ENCODE results near the gene HRK.
A peak's percentile ranks its signal among the peaks of the same experiment; 100 is the strongest.

HRK gene

DNA sequence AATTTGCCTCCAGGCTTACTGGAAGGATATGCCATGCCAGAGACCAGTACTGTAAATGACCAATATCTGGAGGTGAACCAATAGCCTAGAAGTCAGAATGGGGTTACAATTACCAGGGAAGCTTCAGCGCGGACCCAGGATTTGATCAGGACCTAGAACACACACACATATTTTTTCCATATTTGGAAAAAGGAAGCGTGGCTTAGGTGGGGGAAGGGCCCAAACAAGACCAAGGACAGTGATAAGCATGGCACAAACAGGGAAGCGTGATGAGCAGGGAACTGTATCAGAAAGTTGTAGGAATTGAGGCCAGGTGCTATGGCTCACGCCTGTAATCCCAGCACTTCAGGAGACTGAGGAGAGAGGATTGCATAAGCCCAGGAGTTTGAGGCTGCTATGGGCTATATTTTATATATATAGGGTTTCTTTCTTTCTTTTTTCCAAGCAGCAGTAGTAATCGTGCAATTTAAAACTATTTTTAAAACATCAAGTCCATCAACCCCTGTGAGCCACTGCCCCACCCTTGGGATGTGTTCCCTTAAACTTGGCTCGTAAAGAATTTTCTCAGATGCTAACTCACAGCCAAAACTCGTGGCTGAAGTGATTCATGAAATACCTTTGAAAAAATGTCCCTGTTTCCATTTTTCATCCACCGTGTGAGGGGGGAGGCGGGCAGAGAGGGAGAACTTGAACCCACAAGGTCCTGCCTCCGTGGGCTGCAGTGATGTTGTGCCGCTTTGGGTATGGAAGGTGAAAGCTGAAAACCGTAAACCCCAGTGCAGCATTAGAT, 16.7 kb downstream of the HRK start:
- DNase-seq = no peak

- DNase-seq = peak; percentile 22
Observed at GRCh38 chr12:116863275-116863767, 17.9 kb downstream of the HRK start.

- no peak for DNase-seq
Observed at GRCh38 chr12:116862167-116862566, 19.1 kb downstream of the HRK start.

GRCh38 chr12:116861320-116861719, 19.9 kb downstream of the HRK start:
- DNase-seq = peak; percentile 37

- no peak for DNase-seq
Observed at GRCh38 chr12:116860263-116860662, 21.0 kb downstream of the HRK start.

- DNase-seq = no peak
Observed at GRCh38 chr12:116859079-116859478, 22.2 kb downstream of the HRK start.

GRCh38 chr12:116856729-116857128, 24.5 kb downstream of the HRK start:
- DNase-seq = no peak

- no peak for DNase-seq
Observed at GRCh38 chr12:116855744-116856470, 25.3 kb downstream of the HRK start.

DNA sequence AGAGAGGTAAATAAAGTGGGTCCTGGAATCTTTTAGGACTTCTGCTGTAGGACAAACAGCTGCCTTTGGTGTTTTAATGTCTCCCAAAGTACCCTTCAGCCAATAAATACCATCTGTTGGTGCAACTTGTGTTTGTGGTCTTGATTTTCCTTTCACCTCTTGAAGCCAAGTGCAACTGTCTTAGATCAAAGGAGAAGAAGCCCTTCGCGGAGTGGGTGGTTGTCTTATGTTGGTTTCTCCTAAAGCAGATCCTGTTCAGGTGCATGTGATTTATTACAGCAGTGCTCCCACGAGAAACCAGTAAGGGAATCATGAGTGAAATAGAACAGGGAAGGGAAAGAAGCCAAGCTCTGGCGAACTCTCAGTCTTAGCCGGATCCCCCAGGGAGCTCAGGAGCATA, 27.7 kb downstream of the HRK start:
- no peak for DNase-seq

- no peak for DNase-seq
Observed at GRCh38 chr12:116852303-116852702, 28.9 kb downstream of the HRK start.

DNA sequence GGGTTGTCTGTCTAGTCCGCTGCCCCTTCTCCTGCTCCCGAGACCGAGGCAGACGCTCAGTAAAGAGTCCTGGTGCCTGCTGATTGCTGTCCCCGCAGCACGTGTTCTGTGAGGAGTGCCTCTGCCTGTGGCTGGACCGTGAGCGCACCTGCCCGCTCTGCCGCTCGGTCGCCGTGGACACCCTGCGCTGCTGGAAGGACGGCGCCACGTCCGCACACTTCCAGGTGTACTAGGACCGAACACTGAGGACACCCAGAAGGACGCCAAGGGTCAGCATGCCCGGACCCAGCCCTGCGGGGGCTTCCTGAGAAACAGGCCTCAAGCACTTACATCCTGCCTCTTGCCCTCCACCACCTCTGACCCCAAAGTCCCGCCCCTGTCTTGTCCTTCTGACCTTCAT, 32.0 kb downstream of the HRK start:
- no peak for DNase-seq

DNA sequence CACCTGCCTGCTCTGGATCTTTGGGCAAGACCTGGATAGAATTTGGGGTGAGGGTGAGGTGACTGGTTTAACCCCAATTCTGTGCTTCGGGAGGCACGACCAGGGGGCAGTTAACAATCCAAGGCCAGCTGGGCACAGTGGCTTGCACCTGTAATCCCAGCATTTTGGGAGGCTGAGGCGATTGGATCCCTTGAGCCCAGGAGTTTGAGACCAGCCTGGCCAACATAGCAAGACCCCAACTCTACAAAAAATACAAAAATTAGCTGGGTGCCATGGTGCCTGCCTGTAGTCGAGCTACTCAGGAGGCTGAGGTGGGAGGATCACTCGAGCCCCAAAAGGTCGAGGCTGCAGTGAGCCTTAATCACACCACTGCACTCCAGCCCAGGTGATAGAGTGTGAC, 38.2 kb downstream of the HRK start:
- no peak for DNase-seq

- DNase-seq = no peak
Observed at GRCh38 chr12:116839287-116839830, 41.9 kb downstream of the HRK start.

DNA sequence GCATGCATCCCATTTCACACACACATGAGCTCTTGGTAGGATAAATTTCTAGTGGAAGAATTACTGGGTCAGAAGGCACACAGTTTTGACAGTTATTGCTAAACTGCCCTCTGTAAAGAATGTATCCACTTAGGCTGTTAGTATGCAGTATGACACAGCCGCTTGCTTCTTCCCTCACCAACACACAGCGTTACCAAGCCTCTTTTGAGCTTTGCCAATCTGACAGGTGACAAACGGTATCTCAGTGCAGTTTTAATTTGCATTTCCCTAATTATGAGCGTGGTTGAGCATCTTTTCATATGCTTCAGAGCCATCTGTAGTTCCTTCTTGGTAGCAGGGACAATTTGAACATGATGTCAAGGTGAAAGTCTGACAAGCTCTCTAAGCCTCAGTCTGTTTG, 42.9 kb downstream of the HRK start:
- no peak for DNase-seq

GRCh38 chr12:116837097-116837496, 44.1 kb downstream of the HRK start:
- no peak for DNase-seq

GRCh38 chr12:116835484-116835883, 45.8 kb downstream of the HRK start:
- no peak for DNase-seq

GRCh38 chr12:116833474-116833873, 47.8 kb downstream of the HRK start:
- DNase-seq = no peak

DNA sequence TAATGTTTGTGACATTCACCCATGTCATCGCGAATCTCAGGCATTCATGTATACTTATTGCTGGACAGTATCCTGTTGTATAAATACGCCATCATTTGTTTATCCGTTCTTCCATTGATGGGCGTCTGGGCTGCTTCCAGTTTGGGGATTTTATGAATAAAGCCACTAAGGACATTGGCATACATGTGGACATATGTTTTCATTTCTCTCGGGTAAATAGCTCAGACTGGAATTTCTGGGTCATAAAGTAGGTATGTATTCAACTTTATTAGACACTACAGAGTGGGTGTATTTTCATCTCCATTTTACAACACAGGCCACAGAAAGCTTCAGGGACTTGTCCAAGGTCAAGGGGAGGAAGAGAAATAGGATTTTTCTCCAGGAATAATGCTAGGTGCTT, 48.9 kb downstream of the HRK start:
- DNase-seq = no peak

GRCh38 chr12:116827432-116827831, 53.8 kb downstream of the HRK start:
- no peak for DNase-seq

DNA sequence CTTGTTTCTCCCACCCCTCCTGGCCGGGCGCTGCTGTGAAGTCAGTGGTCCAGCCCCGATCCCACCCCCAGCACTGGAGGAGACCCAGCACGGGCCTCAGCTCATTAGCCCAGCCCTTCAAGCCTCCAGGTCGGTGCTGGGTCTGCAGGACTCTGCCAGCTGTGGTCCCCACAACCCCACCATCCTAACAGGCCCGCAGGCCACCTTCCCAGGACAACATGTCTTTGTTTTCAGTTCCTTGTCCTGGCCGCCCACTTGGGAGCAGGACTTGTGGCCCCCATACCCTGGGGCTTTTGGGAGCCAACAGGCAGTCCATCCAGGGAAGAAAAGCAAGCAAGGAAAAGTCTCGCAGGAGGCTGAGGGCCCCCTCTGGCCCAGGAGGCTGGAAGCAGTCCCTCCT, 60.0 kb downstream of the HRK start:
- no peak for DNase-seq

- no peak for DNase-seq
Observed at GRCh38 chr12:116820064-116820656, 61.1 kb downstream of the HRK start.

GRCh38 chr12:116818948-116819832, 62.1 kb downstream of the HRK start:
- DNase-seq = peak; percentile 94

Data from OCI-M1 (cell line).